GM10248 (cell line): ENCODE results near the gene MUSTN1.

Experiments used
- CTCF ChIA-PET: fragments of 300-600 bp; sonication (Branson Sonifier 250); formaldehyde crosslinking; extraction: SDS; loops from one replicate; lab custom pipeline; 2021; ENCODE audit warnings: antibody characterized with exemption; lab: Yijun Ruan, JAX
- POLR2A ChIA-PET: fragments of 350-650 bp; sonication (Branson Sonifier 250); formaldehyde crosslinking; extraction: SDS; loops from one replicate; lab custom pipeline; 2020; ENCODE audit warnings: antibody characterized with exemption; lab: Yijun Ruan, JAX
- DNase-seq: peaks from one replicate; pipeline ENCODE4 v3.0.0; 2012; ENCODE audit errors: extremely low spot score
- TF ChIP-seq, protein P1 (sequence below): IDR thresholded peaks from 2 replicates; pipeline ENCODE4 v1.5.1; 2012; ENCODE audit warnings: mild to moderate bottlenecking, low read depth; ENCODE audit errors: extremely low read depth, missing control alignments, control extremely low read depth

Gene MUSTN1

DNA sequence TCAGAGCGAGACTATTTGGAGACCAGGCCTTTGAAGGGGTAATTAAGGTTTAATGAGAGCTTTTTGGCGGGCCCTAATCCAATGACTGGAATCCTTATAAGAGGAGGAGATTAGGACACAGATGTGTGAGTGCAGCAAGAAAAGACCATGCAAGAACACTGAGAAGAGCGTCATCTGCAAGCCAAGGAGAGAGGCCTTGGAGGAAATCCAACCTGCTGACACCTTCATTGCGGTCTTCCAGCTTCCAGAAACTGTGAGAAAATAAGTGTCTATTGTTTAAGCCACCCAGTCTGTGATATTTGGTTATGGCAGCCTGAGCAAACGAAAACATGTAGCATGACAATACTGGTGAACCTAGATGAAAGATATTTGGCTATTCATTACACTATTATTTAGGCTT is 23.0 kb upstream of the MUSTN1 start:
- TF ChIP-seq, protein P1, sequence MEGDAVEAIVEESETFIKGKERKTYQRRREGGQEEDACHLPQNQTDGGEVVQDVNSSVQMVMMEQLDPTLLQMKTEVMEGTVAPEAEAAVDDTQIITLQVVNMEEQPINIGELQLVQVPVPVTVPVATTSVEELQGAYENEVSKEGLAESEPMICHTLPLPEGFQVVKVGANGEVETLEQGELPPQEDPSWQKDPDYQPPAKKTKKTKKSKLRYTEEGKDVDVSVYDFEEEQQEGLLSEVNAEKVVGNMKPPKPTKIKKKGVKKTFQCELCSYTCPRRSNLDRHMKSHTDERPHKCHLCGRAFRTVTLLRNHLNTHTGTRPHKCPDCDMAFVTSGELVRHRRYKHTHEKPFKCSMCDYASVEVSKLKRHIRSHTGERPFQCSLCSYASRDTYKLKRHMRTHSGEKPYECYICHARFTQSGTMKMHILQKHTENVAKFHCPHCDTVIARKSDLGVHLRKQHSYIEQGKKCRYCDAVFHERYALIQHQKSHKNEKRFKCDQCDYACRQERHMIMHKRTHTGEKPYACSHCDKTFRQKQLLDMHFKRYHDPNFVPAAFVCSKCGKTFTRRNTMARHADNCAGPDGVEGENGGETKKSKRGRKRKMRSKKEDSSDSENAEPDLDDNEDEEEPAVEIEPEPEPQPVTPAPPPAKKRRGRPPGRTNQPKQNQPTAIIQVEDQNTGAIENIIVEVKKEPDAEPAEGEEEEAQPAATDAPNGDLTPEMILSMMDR: no peak
- ChIA-PET POLR2A (no interaction called here), CTCF (interaction anchor here (1.6 kb wide), 1 partner anchor 18 kb away, joined by 3 read pairs; no protein-coding TSS in a partner anchor)
- no peak for DNase-seq

DNA sequence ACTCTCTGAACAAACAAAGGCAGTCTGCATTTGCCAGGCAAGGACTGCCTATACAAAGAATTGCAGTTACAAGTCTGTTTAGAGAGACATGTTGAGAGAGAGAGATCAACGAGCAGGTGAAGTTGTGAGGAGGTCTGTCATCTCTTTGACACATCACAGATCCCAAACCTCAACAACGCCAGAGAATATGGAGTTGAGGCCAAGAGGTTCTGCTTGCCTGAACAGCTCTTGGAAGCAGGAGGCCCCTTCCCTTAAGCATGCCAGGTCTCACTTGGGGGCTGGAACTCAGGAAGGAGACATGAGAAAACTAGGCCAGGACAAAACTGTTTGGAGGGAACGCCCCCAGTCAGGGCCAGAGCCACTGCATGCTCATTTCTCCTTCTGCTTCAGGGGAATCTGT is 22.3 kb upstream of the MUSTN1 start:
- no peak for DNase-seq
- POLR2A ChIA-PET: no interaction called here
- TF ChIP-seq, protein P1: no peak
- CTCF ChIA-PET: interaction anchor here (1.2 to 1.6 kb wide), 2 partner anchors 19 to 74 kb away, joined by 3 to 4 read pairs; no protein-coding TSS in a partner anchor

DNA sequence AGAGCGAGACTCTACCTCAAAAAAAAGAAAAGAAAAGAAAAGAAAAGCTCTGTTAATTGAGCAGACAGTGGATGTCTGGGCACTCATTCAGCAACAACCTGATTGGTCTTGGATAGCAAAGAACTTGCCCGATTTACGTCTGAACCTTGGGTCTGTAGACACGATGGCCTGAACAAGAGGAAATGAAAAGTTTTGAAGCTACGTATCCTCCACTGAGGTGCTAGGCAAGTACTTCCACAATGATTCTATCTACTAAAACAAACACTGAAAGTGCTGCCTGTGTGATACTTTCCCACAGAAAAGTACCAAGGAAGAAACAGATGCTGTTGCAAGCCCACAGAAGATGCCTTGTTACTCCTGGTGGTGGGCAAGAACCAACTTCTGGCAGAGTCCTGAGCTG is 21.8 kb upstream of the MUSTN1 start:
- ChIA-PET POLR2A (no interaction called here), CTCF (interaction anchor here (1.2 to 1.7 kb wide), 2 partner anchors 12 to 75 kb away, joined by 4 read pairs; no protein-coding TSS in a partner anchor)
- TF ChIP-seq, protein P1: no peak
- no peak for DNase-seq

DNA sequence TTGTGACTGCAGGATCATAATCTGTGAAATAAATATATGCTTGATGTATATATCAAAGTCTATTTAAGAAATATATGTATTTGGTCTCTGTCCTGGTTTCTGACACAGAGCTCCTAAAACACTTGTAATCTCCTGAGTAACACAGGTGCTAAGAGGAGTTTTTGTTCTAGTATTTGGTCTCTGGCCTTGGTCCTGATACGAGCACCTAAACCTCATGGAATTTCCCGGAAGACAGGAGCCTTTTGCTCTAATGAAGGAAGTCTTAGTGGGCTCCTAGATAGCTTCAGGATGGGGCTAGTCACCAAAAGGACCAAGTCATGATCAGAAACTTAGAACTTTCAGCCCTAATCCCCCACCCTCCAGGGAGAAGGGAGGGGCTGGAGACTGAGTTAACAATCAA is 19.2 kb upstream of the MUSTN1 start:
- TF ChIP-seq, protein P1: no peak
- ChIA-PET POLR2A (no interaction called here), CTCF (interaction anchor here (0.8 to 2.6 kb wide), 11 partner anchors 9 to 218 kb away, joined by 3 to 12 read pairs (median 4); no protein-coding TSS in a partner anchor)
- DNase-seq: no peak

DNA sequence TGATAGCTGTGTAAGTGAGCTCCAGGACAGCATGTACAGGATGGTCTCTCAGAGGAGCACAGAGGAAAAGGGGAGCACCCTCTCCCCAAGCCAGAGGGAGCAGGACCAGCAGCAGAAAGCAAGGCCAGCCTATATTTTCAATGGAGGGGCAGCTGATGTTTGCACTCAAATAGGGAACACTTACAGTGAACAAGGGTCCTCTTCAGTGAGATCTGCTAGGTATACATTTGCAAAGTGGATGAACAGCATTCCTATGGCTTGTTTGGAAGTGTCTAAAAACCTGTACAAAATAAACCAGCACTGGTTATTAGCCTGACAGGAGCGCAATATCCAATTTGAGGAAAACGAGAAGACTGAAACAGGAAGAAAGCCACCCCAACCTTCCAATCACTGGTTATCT is 17.6 kb upstream of the MUSTN1 start:
- TF ChIP-seq, protein P1: no peak
- ChIA-PET POLR2A (no interaction called here), CTCF (interaction anchor here (1.0 to 3.5 kb wide), 9 partner anchors 9 to 220 kb away, joined by 3 to 13 read pairs (median 5); no protein-coding TSS in a partner anchor)
- DNase-seq: no peak

DNA sequence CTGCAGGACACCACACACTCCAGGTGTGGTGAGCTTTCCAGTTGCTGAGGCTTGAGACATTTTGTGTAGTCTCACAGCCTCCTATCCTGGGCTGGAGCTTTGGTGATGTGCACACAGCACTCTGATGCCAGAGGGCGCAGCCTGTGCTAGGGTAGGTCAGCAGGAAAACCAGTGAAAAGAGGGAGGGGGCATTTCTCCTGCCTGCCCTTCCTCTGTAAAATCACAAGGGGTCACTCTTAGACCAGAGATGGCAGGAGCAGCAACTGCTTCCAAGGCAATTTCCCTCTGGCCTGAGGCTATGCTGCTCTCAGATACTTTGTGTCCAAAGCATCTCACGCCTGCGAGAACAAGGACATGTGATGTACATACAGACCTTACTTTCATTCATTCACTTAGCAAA is 16.5 kb upstream of the MUSTN1 start:
- TF ChIP-seq, protein P1: peak; percentile 65
- POLR2A ChIA-PET: no interaction called here
- CTCF ChIA-PET: interaction anchor here (0.6 to 3.5 kb wide), 31 partner anchors 10 to 346 kb away, joined by 3 to 13 read pairs (median 4); no protein-coding TSS in a partner anchor
- DNase-seq: peak; percentile 71
